Right lung (tissue), 10 donors: ENCODE data around the gene RABEP2. TPM values are rescaled to one million over a fixed set of nuclear protein-coding genes. Genes with fewer than 3 reads are reported as not detected.
"Not testable (repeated sequence)": the region's sequence is repeated elsewhere in the genome, so short reads cannot be mapped to it uniquely, and the experiment has no call there.

Source experiments
- DNase-seq, 2 donors: peaks; one replicate each; pipeline ENCODE4 v3.0.0-alpha.2; 2013
- long read RNA-seq, 8 donors: transcript quantifications; one replicate each; lab custom pipeline, GENCODE V29; 2026
- polyA plus RNA-seq, 5 donors: library from polyadenylated mRNA; unstranded; fragments of 120-200 nt; gene quantifications; one replicate each; pipeline versions ENCODE4 v1.2.1 to v1.2.3, GENCODE V29; 2013; ENCODE audit warnings: inconsistent platforms in 1 of 5, low replicate concordance in 1 of 5; ENCODE audit not compliant: insufficient read length in 5 of 5, insufficient read depth in 1 of 5

Gene RABEP2, protein sequence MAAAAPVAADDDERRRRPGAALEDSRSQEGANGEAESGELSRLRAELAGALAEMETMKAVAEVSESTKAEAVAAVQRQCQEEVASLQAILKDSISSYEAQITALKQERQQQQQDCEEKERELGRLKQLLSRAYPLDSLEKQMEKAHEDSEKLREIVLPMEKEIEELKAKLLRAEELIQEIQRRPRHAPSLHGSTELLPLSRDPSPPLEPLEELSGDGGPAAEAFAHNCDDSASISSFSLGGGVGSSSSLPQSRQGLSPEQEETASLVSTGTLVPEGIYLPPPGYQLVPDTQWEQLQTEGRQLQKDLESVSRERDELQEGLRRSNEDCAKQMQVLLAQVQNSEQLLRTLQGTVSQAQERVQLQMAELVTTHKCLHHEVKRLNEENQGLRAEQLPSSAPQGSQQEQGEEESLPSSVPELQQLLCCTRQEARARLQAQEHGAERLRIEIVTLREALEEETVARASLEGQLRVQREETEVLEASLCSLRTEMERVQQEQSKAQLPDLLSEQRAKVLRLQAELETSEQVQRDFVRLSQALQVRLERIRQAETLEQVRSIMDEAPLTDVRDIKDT
- polyA plus RNA-seq, result 10 to 100 TPM; 19.3 to 35.3 (median 23.2) TPM
- long read RNA-seq, donor 1, partial matches to known transcripts, result 17 of 25 reads
- long read RNA-seq, donor 1, other reads (novel, unspliced or antisense), result 6 of 25 reads
- long read RNA-seq, donor 2, partial matches to known transcripts, result 33 of 34 reads
- long read RNA-seq, donor 2, other reads (novel, unspliced or antisense), result 0 of 34 reads
- long read RNA-seq, donor 3, partial matches to known transcripts, result 0 of 3 reads
- long read RNA-seq, donor 3, other reads (novel, unspliced or antisense), result 0 of 3 reads
- long read RNA-seq, donor 4, partial matches to known transcripts, result 43 of 51 reads
- long read RNA-seq, donor 4, other reads (novel, unspliced or antisense), result 8 of 51 reads
- long read RNA-seq, donor 5, partial matches to known transcripts, result 0 of 4 reads
- long read RNA-seq, donor 5, other reads (novel, unspliced or antisense), result 0 of 4 reads
- long read RNA-seq, donor 6, partial matches to known transcripts, result 212 of 214 reads
- long read RNA-seq, donor 6, other reads (novel, unspliced or antisense), result 0 of 214 reads
- long read RNA-seq, donor 7, partial matches to known transcripts, result 0 of 2 reads
- long read RNA-seq, donor 7, other reads (novel, unspliced or antisense), result 0 of 2 reads
- long read RNA-seq, donor 8, partial matches to known transcripts, result 0 of 1 reads
- long read RNA-seq, donor 8, other reads (novel, unspliced or antisense), result 0 of 1 reads

DNA sequence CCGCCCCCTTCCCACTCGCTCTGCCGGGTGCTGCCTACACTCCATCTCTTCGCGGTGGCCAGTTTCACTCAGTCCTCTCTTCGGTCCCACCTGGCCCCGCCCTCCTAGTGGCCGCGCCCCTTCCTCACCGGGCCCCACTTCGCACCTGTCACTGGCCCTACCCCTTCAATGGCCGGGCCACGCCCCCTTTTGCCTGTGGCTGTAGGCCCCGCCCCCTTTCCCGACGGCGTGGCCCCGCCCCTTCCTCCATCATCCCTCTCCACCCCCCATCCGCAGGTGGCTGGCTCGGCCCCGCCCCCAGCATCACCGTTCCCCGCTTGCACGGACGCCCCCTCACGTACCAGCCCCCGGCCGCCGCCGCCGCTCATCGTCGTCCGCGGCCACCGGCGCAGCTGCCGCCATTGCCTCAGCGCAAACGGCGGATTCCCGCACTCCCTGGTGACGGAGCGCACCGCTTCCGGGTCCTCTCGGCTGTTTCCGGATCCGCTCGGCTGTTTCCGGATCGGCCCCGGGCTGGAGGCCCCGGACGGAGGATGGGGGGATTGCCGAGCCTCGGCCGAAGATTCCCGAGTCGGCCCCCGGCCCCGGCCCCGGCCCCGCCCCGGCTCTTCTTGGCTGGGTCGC, at the start of gene RABEP2:
Gene RABEP2, minus strand, starts transcription at position 477 of the 624 bp plus-strand sequence. Its CDS starts 75 bp downstream, at position 402.
- DNase-seq, result peak; percentile 92 to 93

DNA sequence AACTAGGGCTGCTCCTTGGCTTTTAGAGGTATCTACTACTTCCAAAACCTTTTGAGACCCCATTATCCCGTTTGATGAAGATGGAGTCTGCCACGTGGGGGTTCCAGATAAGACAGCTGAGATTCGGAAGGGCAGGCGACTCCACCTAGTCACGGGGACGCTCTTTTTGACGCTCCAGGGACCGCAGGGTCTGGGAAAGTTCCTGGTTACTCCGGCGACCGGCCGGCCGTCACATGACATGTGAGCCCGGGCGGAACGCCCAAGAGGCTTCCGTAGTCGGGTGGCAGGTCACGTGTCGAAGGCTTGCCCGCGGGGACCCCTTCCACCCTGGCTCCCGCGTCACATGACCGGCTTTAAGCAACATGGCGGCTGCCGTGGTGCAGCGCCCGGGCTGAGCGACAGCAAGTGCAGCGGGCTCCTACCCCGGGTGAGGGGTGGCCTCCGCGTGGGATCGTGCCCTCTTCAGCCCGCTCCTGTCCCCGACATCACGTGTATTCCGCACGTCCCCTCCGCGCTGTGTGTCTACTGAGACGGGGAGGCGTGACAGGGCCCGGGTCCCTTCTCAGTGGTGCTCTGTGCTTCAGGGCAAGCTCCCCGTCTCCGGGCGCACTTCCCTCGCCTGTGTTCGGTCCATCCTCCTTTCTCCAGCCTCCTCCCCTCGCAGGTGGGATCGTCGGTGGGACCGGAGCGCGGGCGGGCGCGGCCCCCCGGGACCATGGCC, 49.6 kb upstream of the RABEP2 start, which contains the start of gene SPNS1:
Gene SPNS1, plus strand, starts transcription at position 342 of the 721 bp plus-strand sequence. Its CDS starts 374 bp downstream, at position 716.
- peak; percentile 94 to 95 for DNase-seq

DNA sequence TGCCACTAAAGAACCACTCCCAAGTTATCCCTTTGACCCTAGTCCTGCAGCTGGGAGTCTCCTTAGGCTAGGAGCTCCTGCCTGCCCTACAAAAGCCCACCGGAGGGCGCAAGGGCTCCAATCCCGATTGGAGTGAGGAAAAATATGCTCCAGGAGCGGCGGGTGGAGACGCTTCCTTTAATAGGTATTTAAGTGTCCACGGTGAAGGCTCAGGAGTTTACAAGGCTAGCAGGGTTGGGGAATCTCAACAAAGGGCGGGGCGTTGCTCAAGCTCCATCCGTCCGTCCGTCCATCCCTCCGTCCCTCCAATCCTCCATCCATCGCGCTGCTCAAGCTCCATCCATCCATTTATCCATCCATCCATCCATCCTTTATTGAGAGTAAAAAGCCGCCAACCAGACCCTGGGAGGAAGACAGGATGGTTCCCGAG, 49.0 kb upstream of the RABEP2 start:
- peak; percentile 23 to 43 for DNase-seq

DNA sequence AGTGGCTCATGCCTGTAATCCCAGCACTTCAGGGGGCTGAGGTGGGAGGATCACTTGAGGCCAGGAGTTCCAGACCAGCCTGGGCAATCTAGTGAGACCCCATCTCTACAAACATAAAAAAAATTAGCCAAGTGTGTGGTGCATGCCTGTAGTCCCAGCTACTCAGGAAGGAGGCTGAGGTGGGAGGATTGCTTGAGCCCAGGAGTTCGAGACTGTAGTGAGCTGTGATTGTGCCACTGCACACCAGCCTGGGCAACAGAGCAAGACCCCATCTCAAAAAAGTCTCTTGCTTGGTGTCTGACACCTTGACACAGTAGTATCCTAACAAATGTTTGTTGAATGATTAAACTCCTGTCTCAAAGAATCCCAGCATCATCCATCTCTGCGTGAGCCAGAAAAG, 44.7 kb upstream of the RABEP2 start:
- not testable (repeated sequence) for DNase-seq

DNA sequence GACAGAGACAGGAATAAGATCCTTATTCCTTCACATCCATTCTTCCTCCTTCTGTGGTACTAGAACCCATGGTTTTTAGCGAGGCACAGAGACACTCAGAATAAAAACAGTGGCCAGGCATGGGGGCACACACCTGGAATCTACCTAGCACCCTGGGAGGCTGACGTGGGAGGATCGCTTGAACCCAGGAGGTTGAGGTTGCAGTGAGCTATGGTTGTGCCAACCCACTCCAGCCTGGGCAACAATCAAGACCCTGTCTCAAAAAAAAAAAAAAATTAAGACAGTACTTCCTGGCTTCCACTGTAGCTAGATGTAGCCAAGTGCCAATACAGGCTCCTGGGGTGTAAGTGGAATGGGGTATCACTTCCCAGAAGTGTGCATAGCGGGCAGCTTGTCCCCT, 42.1 kb upstream of the RABEP2 start:
- no peak for DNase-seq

DNA sequence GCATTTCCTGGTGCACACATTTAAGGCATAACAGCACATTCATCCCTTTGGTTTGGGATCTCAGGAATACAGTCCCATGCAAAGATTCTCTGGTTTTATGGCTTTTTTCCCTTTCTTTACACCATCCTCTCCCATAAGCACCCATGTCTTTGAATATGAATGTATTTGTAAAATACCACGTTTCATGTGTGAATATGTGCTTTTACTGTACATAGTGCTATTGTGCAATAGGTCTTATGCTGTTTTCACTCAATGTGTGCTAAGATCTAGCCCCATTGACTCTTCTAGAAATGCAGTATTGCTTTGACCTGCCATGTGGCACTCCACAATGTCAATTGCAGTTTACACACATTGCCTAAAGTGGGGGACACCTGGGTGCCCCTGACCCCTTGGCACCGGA, 39.5 kb upstream of the RABEP2 start:
- DNase-seq, result no peak

DNA sequence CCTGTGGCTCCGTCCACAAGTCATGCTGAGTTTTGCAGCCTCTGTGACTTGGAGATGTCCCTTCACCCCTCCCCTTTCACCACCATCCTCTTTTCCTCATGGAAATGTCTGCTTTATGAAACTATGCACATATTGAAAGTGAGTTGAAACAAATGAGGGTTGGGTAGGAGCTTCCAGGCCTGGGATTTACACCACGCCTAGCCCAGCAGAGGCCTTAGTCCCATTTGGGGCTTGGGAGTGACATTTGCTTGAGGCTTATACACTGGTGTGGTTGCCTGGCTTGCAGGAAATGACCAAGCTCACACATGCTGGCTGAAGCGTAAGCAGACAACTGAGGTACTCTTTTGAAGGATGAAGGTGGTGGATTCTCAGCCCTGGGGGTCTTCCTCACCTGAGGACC, 39.0 kb upstream of the RABEP2 start:
- DNase-seq, result no peak

DNA sequence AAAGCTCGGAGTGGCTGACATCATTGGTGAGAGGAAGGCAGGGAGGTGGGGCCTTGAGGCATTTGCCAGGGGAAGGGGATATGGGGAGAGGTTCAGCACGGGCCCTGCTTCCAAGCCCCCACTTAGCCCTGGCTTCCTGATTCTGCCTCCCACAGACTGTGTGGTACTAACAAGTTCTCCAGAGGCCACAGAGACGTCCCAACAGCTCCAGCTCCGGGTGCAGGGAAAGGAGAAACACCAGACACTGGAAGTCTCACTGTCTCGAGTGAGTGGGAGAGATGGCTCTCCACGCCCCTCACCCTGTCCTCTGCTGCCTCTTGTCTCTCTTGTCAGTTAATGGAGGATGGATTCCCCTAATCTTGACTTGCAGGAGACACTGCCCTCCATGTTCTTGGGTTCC, 33.8 kb upstream of the RABEP2 start:
- no peak for DNase-seq

DNA sequence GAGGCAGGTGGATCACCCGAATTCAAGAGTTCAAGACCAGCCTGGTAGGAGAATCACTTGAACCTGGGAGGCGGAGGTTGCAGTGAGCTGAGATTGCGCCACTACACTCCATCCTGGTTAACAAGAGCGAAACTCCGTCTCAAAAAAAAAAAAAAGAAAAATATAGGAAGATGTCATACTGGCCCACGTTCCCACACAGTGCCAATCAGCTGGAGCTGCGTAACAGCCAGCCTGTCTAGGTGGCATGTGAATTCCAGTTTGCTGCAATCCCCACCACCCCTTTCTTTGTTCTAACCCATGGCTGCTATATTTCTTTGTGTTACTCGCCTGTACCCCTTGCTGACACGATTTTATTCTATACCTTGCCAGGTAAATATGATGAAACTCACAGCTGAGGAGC, 33.2 kb upstream of the RABEP2 start:
- no peak for DNase-seq

DNA sequence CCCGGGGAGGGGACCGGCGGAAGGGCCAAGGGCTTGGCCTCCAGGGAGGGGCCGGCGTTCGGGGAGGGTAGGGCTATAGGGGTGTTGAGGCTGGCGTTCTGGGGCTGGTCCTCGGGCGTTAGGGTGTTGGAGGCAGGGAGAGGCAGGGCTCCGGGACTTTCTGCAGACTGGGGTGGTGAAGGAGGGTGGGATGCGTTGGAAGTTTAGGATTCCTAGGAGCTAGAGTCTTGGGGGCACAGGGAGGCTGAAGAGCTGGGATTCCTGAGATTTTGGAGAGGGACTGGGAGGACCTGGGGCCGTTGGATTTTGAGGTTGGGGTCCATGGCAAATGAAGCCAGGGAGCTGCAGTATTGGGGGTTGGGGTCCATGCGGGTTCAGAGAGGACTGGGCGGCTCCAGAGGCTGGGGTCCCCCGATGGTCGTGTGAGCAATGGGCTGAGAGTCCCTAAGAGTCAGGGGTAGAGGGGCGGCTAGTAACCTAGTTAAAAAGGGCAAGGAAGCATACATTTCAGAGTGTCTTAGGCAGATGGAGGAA, 26.4 kb upstream of the RABEP2 start:
- no peak for DNase-seq

DNA sequence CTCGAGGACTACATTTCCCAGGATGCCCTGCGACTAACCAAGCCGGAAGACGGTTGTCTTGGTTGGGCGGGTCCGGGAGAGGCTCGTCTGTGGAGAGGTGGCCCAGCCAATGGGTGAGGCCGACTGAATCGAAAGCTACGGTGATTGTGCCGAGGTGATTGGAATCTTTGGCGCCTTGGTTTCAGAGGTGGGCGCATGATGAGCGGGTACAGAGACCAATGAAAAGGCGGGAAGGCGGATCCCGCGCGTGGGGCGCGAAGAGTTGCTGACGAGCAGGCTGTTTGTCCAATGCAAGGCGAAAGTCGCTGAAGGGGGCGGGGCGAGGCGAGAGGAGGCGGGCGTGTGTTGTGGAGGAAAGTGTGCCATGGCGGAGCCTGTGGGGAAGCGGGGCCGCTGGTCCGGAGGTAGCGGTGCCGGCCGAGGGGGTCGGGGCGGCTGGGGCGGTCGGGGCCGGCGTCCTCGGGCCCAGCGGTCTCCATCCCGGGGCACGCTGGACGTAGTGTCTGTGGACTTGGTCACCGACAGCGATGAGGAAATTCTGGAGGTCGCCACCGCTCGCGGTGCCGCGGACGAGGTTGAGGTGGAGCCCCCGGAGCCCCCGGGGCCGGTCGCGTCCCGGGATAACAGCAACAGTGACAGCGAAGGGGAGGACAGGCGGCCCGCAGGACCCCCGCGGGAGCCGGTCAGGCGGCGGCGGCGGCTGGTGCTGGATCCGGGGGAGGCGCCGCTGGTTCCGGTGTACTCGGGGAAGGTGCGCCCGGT, 25.8 kb upstream of the RABEP2 start, which contains the start of gene NFATC2IP:
Gene NFATC2IP, plus strand, starts transcription at position 290 of the 762 bp plus-strand sequence. Its CDS starts 75 bp downstream, at position 365.
- DNase-seq, result peak; percentile 100

DNA sequence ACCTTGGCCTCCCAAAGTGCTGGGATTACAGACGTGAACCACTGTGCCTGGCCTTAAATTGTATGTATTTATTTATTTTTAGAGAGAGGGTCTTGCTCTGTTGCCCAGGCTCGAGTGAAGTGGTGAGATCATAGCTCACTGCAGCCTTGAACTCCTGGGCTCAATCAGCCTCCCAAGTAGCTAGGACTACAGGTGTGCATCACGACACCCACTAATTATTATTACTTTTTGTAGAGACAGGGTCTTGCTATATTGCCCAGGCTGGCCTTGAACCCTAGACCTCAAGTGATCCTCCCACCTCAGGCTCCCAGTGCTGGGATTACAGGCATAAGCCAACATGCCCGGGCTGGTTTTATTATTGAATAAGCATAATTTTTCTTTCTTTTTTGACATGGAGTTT, 21.6 kb upstream of the RABEP2 start:
- no peak for DNase-seq

DNA sequence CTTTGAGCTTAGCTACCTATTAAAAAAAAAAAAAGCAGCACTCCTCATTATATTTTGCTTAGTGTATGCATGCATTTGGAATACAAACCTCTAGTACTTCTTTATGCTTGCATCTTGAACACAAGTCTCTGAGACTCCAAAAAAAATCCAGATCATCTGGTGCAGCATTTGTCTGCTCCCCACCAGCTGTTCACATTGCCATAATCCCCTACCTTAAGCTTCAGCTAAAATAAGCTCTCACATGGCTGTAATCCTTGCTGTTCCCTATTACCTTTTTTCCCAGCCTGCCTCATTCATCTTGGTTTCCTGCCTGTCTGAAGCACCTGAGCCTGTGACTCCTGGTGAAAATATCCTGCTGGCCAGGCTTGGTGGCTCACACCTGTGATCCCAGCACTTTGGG, 18.2 kb upstream of the RABEP2 start:
- no peak for DNase-seq

DNA sequence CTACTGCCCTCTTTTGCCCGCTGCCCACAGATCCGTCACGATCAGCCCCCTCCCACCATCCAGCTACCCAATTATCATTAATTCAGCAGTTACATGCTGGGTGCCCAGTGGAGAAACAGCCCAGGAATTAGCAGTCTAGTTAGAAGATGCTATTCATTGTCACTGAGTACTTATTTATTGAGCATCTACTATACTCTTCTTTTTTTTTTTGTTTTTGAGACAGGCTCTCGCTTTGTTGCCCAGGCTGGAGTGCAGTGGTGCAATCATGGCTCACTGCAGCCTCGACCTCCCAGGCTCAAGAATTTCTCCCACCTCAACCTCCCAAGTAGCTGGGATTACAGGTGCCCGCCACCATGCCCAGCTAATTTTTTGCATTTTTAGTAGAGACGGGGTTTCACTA, 14.8 kb upstream of the RABEP2 start:
- DNase-seq, result not testable (repeated sequence)

DNA sequence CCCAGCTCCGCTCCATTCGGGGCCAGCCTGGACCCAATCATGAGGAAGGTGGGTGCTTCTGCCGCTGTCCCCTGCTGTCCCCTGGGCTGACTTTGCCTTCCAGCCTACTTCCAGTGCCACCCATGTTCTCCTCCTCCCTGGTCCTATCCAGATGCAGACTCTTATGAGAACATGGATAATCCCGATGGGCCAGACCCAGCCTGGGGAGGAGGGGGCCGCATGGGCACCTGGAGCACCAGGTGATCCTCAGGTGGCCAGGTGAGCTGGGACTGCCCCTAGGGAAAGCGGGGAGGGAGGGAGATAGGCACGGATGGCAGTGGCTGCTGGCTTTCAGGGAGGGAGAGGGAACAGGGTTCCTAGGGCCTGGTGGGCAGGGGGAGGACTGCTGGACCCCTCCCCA, 13.7 kb upstream of the RABEP2 start:
- DNase-seq, result no peak

DNA sequence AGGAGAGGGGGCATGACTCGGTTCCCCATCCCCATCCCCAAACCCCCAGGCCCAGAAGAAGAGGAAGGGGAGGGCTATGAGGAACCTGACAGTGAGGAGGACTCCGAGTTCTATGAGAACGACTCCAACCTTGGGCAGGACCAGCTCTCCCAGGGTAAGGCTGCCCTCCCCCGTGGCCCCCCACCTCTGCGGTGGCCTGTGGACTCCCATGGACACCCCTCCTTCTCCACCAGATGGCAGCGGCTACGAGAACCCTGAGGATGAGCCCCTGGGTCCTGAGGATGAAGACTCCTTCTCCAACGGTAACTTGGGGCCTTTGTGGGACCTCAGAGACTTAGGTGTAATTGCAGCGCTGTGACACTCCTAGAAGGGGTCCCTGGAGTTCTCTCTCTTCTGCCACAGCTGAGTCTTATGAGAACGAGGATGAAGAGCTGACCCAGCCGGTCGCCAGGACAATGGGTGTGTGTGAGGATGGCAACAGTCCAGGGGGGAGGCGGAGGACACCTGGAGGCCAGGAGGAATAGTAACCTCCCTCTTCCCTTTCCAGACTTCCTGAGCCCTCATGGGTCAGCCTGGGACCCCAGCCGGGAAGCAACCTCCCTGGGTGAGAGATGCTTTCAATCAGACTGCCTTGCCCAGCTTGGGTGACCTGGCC, 12.3 kb upstream of the RABEP2 start:
- no peak for DNase-seq

DNA sequence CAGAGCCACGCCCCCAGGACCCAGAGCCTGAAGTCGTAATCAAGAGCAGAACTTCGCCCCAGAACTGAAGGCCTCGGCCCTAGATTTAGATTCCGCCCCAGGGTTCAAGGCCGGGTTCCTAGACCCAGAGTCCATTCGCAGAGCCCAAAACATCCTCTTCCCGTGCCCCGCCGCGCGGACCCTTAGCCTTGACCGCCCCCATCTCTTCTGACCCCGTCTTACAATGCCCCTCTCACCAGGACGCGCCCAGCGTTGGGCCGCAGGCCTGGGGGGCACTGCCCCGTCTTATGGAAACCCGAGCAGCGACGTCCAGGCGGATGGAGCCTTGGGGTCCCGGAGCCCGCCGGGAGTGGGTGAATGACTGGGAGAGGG, 11.7 kb upstream of the RABEP2 start:
- no peak for DNase-seq

DNA sequence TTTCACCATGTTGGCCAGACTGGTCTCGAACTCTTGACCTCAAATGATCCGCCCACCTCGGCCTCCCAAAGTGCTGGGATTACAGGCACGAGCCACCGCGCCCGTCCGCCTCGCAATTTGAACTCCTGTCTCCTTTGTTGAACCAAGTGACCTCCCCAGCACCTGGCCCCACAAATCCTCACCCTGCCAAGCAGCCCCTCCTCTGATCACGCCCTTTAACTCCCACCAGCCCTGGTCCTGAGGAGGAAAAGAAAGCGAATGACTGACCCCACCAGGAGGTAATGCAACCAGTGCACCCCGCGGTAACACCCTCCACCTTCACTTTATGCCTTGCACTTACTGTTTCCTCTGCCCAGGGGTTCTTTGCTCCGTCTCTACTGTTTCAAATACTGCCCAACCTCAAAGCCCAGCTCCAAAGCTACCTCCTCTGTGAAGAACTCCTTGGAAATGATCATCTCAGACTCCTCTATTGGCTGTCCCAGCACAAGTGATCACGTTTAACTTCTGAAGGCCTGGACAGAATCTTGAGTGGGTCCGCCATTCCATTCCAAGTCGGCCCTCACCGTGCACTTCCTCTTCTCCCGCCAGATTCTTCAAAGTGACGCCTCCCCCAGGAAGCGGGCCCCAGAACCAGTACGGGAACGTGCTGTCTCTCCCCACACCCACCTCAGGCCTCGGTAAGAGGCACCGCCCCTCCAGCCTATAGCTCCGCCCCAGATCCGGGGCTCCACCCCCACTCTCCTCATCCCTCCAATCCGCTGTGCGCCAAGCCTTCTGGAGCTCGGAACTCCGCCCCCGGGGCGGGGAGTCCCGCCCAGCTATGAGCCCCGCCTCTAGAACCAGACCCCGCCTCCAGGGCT, 11.1 kb upstream of the RABEP2 start:
- peak; percentile 28 to 42 for DNase-seq
